Body of pancreas (tissue), 4 donors: ENCODE measurements around the gene CHRND. TPM values are rescaled to one million over a fixed set of nuclear protein-coding genes. Genes with fewer than 3 reads are reported as not detected.

Experiments used
- ATAC-seq: fragments of 150-250 bp; one replicate; pipeline ENCODE4 v1.9.1; 2016
- DNase-seq, 4 donors: peaks; one replicate each; pipeline ENCODE4 v3.0.0-alpha.2; 2019
- H3K27ac ChIP-seq, 4 donors: fragments of 200-600 bp; sonication (generic); 1 replicate in 3 of 4; 2 replicates in 1 of 4; pipeline versions ENCODE4 v1.5.1 to v1.6.1; 2016 to 2019; ENCODE audit warnings: mild to moderate bottlenecking in 1 of 4, mixed read lengths in 1 of 4, moderate library complexity in 1 of 4
- H3K27me3 ChIP-seq, 2 donors: fragments of 200-600 bp; sonication (generic); one replicate each; pipeline ENCODE4 v1.6.0; 2016; ENCODE audit warnings: mild to moderate bottlenecking in 1 of 2
- H3K36me3 ChIP-seq, 2 donors: fragments of 200-600 bp; sonication (generic); replicated peaks in 1 of 2; 2 replicates each; pipeline ENCODE4 v1.5.1; 2016; ENCODE audit warnings: low read depth in 2 of 2; ENCODE audit not compliant: insufficient read depth in 1 of 2
- H3K4me1 ChIP-seq: fragments of 200-600 bp; sonication (generic); one replicate; pipeline ENCODE4 v1.6.0; 2016
- H3K4me3 ChIP-seq, 2 donors: fragments of 200-600 bp; sonication (generic); 1 replicate in 1 of 2; 2 replicates in 1 of 2; pipeline ENCODE4 v1.5.1; 2016 to 2019
- H3K9me3 ChIP-seq, 3 donors: fragments of 200-600 bp; sonication (generic); 1 replicate in 2 of 3; 2 replicates in 1 of 3; pipeline ENCODE4 v1.5.1; 2016
- POLR2A ChIP-seq, 3 donors: fragments of 450-650 bp; IDR thresholded peaks; one replicate each; pipeline ENCODE4 v1.6.1; 2016; ENCODE audit warnings: antibody characterized with exemption in 3 of 3, mild to moderate bottlenecking in 2 of 3
- WGBS, 2 donors: methylation state at CpG; one replicate each; pipeline ENCODE4 v1.1.5; 2017; 5-methylcytosine and 5-hydroxymethylcytosine counted together
- intact Hi-C: fragments of 100-400 bp; cut with DNase I; formaldehyde crosslinking; loops from one replicate; pipeline ENCODE4 v1.15.1; 2023
- total RNA-seq, 2 donors: library from RNA; depleted of rRNA; stranded (reverse); fragments of >200 nt; gene quantifications; one replicate each; pipeline ENCODE4 v1.1.0, GENCODE V29; 2016
- TF ChIP-seq, protein P1 (sequence below), 7 experiments: fragments of 450-650 bp in 4 of 7; fragments of 200-600 bp in 3 of 7; sonication (generic) in 3 of 7; IDR thresholded peaks; one replicate each; pipeline ENCODE4 v1.5.1; 2016 to 2019; ENCODE audit warnings: antibody characterized with exemption in 7 of 7

CHRND gene
- total RNA-seq, 2 donors from 2014 or later: not detected

DNA sequence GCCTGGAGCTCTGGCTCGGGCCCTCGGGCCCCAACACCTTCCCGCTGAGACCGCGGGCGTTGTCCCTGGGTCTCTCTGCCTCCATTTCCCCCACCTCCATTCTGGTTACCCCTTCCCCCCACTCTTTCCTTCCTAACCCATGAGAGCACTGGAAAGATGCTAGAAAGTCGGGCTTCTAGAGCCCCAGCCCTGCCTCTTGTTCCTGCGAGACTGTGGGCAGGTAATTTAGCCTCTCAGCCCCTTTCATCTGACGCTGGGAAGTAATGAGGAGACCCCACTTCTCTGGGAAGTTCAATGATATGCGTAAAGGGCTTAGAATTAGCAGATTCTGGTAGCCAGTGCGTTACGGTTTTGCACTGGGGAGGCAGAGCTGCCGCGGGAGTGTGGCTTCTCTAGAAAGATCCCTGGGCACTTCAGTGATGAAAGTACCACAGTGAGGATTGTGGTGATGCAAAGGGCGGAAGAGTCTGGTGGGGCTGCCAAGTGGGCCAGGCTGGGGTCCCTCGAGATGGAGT is 22.1 kb upstream of the CHRND start:
- H3K4me1 ChIP-seq: peaks cover 22% of the 10 kb centered on the region
- DNase-seq (no peak), ATAC-seq (no peak)
- TF ChIP-seq, protein P1, sequence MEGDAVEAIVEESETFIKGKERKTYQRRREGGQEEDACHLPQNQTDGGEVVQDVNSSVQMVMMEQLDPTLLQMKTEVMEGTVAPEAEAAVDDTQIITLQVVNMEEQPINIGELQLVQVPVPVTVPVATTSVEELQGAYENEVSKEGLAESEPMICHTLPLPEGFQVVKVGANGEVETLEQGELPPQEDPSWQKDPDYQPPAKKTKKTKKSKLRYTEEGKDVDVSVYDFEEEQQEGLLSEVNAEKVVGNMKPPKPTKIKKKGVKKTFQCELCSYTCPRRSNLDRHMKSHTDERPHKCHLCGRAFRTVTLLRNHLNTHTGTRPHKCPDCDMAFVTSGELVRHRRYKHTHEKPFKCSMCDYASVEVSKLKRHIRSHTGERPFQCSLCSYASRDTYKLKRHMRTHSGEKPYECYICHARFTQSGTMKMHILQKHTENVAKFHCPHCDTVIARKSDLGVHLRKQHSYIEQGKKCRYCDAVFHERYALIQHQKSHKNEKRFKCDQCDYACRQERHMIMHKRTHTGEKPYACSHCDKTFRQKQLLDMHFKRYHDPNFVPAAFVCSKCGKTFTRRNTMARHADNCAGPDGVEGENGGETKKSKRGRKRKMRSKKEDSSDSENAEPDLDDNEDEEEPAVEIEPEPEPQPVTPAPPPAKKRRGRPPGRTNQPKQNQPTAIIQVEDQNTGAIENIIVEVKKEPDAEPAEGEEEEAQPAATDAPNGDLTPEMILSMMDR (IDR thresholded peaks at IDR 0.05): no peak
- no peak for TF ChIP-seq POLR2A (IDR thresholded peaks at IDR 0.05)
- H3K27ac ChIP-seq: no peak overlapping the region
- intact Hi-C loops: no loop called here
- no peaks in the 10 kb centered on the region for H3K9me3 ChIP-seq
- peaks cover 0 to 6% of the 10 kb centered on the region in 2 donors for H3K27me3 ChIP-seq
- H3K36me3 ChIP-seq: no peaks in the 10 kb centered on the region
- H3K4me3 ChIP-seq: no peak overlapping the region
- WGBS, 2 donors: 59 to 75% methylated on average over 15 to 16 of the region's 16 CpGs

DNA sequence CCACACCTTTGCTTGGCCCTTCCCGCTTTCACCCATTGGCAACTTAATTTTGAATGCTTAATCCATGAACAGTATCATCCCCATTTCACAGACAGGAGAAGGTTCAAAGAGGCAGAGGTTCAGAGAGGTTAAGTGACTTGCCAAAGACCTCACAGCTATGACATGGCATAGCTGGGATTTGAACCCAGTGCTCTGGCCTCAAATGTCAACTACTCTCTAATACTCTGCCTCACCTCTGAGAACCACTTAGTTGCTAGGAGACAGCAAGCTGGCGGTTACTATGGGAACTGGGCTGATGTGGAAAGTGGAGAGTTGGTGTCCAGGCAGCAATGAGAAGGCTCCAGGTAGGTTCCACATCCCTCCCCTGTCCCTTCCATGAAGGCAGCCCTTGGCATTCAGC is 21.5 kb upstream of the CHRND start:
- no peaks in the 10 kb centered on the region for H3K36me3 ChIP-seq
- DNase-seq: no peak
- no peak for ATAC-seq
- H3K27ac ChIP-seq: no peak overlapping the region
- no peaks in the 10 kb centered on the region for H3K9me3 ChIP-seq
- peaks cover 22% of the 10 kb centered on the region for H3K4me1 ChIP-seq
- peaks cover 0 to 6% of the 10 kb centered on the region in 2 donors for H3K27me3 ChIP-seq
- 90 to 91% methylated on average over 2 of the region's 2 CpGs for WGBS, 2 donors
- no peak for TF ChIP-seq POLR2A (IDR thresholded peaks at IDR 0.05)
- TF ChIP-seq, protein P1 (IDR thresholded peaks at IDR 0.05): no peak
- intact Hi-C loops: no loop called here
- H3K4me3 ChIP-seq: no peak overlapping the region

DNA sequence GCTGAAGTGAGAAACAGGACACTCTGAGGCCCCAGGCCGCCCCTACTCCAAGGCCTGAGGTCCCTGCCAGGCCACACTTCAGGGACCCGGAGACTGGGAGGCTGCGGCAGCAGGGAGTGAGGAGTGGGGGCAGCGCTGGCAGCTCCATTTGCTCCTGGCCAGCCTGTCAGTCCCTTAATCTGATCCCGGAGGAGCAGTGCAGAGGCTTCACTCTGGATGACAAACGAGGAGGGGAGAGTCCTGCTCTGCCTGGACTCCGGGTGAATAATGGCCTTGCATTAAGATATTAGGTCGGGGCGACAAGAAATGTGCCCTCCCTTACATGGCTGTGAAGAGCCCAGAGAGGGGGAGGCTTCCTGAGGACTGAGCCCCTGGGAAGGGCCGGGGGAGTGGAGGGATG is 20.1 kb upstream of the CHRND start:
- DNase-seq: no peak
- no peak overlapping the region for H3K27ac ChIP-seq
- TF ChIP-seq, protein P1 (IDR thresholded peaks at IDR 0.05): no peak
- TF ChIP-seq POLR2A (IDR thresholded peaks at IDR 0.05): no peak
- H3K4me1 ChIP-seq: peaks cover 22% of the 10 kb centered on the region
- no peak overlapping the region for H3K4me3 ChIP-seq
- 60 to 65% methylated on average over 9 of the region's 10 CpGs for WGBS, 2 donors
- peaks cover 0 to 6% of the 10 kb centered on the region in 2 donors for H3K27me3 ChIP-seq
- intact Hi-C loops: no loop called here
- H3K36me3 ChIP-seq: no peaks in the 10 kb centered on the region
- no peaks in the 10 kb centered on the region for H3K9me3 ChIP-seq
- no peak for ATAC-seq

DNA sequence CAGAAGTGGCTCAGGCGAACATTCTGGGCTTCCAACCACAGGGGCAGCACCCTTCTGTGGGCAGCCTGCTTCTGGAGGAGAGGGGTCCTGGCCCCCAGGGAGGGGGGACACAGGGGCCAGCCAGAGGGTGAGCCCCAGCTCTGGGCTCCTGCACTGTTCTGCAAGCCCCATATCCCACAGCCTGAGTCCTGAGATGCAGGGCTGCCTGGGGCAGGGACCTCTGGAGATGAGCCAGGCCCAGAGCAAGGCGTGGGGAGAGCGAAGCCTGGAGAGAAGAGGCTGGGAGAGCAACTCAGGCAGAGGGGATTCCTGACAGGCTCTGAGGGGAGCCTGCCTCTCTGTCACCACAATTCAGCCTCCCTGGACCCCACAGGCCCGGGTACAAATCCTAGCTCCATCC is 19.3 kb upstream of the CHRND start:
- Histone ChIP-seq H3K27ac (no peak overlapping the region), H3K9me3 (no peaks in the 10 kb centered on the region), H3K27me3 (peaks cover 0 to 6% of the 10 kb centered on the region in 2 donors), H3K36me3 (no peaks in the 10 kb centered on the region), H3K4me1 (peaks cover 14% of the 10 kb centered on the region), H3K4me3 (no peak overlapping the region)
- TF ChIP-seq, protein P1 (IDR thresholded peaks at IDR 0.05): no peak
- TF ChIP-seq POLR2A (IDR thresholded peaks at IDR 0.05): no peak
- 82 to 90% methylated on average over 2 to 4 of the region's 4 CpGs for WGBS, 2 donors
- no peak for ATAC-seq
- DNase-seq: no peak
- intact Hi-C loops: no loop called here

DNA sequence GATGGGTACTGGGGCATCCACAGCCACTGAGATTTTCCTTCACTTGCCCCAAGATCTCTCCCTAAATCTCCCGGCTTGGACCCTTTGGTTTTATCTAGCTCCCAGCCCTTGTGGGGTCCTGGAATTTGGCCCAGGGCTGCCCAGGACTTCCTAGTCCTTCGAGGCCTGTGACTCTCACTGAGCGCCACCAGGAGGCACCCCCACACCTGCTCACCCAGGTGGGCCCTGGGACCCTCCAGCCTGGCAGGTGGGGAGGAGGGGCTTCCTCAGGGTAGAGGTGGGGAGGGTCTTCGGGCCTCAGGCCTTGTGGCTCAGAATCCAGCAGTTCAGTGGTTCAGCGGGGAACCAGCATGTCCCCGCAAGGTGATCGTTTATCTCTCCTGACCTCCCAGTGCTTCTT is 17.7 kb upstream of the CHRND start:
- Histone ChIP-seq H3K36me3 (no peaks in the 10 kb centered on the region), H3K27me3 (peaks cover 0 to 5% of the 10 kb centered on the region in 2 donors), H3K9me3 (no peaks in the 10 kb centered on the region), H3K4me3 (no peak overlapping the region), H3K27ac (no peak overlapping the region), H3K4me1 (peaks cover 2% of the 10 kb centered on the region)
- no peak for TF ChIP-seq POLR2A (IDR thresholded peaks at IDR 0.05)
- TF ChIP-seq, protein P1 (IDR thresholded peaks at IDR 0.05): no peak
- ATAC-seq (no peak), DNase-seq (no peak)
- WGBS, 2 donors: 65 to 80% methylated on average over 2 to 7 of the region's 7 CpGs
- intact Hi-C loops: no loop called here
